HG03045 (cell line): Measurements from ENCODE around the gene NSL1.

Experiments
- ATAC-seq: cut with Tn5 transposase; IDR thresholded peaks from one replicate; pipeline ENCODE4 v1.9.1; 2021; ENCODE audit warnings: mild to moderate bottlenecking, moderate library complexity; ENCODE audit not compliant: unreplicated experiment

NSL1 gene, protein sequence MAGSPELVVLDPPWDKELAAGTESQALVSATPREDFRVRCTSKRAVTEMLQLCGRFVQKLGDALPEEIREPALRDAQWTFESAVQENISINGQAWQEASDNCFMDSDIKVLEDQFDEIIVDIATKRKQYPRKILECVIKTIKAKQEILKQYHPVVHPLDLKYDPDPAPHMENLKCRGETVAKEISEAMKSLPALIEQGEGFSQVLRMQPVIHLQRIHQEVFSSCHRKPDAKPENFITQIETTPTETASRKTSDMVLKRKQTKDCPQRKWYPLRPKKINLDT

DNA sequence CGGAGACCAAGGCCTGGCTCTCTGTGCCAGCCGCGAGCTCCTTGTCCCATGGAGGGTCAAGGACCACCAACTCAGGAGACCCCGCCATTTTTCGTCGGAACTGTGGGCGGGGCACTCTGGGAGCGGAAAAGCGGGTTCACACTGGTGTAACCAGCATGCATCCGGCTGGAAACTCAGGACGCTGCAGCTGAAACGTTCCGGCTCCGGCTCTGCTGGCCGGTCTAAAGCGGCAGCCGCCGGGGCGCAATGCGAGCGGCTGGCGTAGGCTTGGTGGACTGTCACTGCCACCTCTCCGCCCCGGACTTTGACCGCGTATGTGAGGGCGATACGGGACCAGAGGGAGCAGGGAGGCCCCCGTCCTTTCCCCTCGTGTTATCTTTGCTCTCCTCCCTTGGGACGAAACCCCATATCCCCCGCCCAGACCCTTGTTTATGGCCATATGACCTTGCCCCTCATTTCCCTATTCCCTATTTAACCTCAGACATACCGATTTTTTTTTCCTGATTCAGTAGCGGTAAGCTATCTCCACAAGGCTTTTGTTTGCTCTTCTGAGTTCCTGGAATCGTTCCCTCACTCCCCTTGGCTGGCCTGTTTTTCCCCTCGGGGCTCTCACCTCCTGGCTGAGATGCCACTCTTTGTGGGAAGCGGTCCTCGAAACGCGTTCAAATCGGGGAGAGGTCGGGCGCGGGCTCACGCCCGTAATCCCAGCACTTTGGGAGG, at the start of gene NSL1, which contains the start of gene TATDN3:
TSS of gene NSL1 (minus strand) at position 102 of the 720 bp plus-strand sequence. CDS start at position 88, 14 bp downstream.
TSS of gene TATDN3 (plus strand) at position 219 of the 720 bp plus-strand sequence. CDS start at position 247, 28 bp downstream.
- peak; percentile 77 for ATAC-seq

DNA sequence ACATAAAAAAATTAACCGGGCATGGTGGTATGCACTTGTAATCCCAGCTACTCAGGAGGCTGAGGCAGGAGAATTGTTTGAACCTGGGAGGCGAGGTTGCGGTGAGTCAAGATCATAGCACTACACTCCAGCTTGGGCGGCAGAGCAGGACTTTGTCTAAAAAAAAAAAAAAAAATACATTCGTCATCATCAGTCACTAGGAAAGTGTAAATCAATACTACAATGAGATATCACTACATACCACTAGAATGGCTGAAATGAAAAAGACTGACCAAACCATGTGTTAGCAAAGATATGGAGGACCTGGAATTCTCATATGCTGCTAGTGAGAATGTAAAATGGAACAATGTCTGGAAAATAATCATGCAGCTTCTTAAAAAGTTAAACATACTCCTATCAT, 46.6 kb upstream of the NSL1 start:
- ATAC-seq = no peak

DNA sequence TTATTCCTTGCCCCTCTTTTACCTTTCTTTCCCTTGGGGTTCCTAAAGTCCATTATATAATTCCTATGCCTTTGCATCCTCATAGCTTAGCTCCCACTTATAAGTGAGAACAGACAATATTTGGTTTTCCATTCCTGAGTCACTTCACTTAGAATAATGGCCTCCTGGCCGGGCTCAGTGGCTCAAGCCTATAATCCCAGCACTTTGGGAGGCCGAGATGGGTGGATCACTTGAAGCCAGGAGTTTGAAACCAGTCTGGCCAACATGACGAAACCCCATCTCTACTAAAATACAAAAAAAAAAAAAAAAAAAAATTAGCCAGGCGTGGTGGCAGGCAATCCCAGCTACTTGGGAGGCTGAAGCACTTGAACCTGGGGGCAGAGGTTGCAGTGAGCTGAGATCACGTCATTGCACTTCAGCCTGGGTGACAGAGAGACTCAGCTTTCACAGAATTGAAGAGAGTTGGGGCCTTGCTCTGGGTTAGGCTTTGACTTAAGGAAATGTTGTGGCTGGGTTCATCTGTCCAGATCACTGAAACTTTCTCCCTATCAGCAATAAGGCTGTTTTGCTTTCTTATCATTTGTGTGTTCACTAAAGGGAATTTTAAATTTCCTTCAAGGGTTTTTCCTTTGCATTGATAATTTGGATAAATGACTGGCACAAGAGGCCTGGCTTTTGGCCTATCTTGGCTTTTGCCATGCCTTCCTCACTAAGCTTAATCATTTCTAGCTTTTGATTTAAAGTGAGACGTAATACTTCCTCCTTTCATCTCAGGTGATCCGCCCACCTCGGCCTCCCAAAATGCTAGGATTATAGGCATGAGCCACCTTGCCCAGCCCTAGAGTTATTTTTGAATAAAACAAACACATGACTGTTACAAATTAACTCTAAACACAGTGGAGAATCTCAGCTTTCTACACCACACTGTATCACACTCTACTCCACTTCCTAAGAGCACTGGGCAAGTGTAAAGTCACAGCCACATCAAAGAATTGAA, 41.9 kb upstream of the NSL1 start:
- peak; percentile 44 for ATAC-seq

DNA sequence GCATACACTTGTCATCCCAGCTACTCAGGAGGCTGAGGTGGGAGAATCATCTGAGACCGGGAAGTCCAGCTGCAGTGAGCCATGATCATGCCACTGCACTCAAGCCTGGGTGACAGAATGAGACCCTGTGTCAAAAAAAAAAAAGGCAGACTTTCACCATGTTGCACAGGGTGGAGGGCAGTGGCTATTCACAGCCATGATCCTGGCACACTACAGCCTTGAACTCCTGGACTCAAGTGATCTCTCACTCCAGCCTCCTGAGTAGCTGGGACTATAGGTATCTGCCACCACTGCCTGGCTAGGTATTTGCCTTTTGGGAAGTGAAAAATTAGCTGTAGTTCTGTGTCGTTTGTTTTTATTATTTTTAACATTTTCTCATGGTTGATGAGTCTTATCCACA, 36.8 kb upstream of the NSL1 start:
- ATAC-seq = no peak

DNA sequence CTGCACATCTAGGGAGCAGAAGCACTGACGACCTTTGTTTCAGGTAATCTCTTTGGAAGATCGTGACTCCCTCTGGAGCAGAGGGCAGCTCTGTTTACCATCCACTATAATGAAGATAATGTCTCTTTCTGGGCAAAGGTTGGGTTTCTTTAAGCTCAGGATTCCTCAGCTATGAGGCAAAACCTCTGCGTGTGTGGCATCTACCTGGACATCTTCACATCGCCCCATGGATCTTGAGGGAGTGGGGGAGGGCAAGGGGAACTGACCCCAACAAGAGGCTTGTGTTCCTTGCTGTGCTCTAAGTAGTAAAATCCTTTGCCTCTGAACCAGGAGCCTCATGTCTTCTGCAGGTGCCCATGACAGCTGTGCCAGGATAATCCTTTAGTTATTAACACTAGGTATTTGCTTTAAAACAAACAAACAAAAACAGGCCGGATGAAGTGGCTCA, 36.3 kb upstream of the NSL1 start:
- ATAC-seq = no peak

DNA sequence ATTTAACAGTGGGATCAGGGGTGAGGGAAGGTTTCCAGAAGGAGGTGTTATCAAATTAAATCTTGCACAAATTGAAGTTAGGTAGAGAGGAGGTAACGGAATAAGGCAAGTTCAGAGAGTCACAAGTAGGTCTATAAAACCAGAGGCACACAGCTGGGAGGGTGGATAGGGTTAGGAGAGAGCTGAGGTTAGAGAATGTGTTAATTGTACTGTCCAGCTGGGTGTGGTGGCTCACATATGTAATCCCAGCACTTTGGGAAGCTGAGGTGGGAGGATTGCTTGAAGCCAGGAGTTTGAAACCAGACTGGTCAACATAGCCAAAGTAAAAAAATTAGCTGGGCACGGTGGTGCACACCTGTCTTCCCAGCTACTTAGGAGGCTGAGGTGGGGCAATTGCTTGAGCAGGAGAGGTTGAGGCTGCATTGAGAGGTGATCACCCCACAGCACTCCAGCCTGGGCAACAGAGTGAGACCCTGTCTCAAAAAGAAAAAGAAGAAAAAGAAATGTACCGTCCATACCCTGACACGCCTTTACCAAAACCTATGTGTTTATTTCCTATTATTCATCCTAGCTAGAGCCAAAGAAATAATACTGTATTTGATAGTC, 35.7 kb upstream of the NSL1 start:
- ATAC-seq = no peak

DNA sequence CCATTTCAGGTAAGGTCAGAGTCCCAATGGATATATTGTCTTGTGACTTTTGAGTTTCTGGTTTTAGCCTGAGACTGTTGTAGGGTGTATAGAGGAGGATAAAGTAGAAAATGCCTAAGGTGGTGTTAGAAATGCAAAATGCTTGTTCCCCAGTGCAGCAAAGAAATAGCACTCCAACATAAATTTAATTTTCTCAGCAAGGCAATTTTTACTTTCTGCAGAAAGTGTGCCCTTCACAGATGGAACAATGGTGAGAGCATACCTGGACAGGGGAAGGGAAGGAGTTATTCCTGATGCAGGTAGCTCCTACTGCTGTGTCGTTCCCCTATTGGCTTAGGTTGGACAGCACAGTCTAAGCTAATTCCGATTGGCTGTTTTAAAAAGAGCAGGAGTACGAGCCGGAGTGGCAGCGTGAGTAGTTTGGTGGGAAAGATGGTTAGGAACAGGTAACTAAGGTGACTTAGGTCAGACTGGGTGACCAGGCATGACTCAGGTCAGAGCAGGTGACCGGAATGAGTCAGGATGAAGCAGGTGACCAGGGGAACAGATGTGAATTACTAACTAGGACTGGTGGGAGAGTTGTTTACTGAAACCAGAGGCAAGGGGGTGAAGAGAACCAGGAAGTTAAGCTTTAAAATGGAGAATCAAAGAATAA, 34.3 kb upstream of the NSL1 start:
- ATAC-seq = no peak

DNA sequence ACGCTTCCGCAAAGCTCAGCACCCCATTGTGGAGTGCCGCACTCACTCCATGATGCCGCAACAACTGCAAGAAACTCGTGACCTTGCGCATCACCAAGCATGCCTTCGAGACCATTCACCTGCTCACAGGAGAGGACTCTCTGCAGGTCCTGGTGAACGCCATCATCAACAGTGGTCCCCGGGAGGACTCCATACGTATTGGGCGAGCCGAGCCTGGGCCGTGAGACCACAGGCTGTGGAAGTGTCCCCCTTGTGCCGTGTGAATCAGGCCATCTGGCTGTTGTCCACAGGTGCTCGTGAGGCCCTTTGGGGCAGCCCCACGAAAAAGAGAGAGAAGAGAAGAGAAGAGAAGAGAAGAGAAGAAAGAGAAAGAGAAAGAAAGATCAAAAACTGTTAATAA, 32.6 kb upstream of the NSL1 start:
- ATAC-seq = no peak

DNA sequence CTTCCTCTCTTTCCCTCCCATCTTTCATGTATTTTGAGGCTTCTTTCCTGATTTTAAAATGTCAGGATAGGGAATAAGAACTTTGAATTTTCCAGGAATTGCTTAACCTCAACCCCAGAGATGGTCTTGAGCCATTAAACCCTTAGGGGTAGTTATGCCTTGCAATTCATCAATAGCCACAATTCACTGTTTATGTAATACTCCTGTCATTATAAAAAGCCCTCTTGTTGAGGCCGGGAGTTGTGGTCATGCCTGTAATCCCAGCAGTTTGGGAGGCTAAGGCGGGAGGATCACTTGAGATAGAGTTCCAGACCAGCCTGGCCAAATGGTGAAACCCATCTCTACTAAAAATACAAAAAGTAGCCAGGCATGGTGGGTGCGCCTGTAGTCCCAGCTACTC, 31.4 kb upstream of the NSL1 start:
- ATAC-seq = no peak

DNA sequence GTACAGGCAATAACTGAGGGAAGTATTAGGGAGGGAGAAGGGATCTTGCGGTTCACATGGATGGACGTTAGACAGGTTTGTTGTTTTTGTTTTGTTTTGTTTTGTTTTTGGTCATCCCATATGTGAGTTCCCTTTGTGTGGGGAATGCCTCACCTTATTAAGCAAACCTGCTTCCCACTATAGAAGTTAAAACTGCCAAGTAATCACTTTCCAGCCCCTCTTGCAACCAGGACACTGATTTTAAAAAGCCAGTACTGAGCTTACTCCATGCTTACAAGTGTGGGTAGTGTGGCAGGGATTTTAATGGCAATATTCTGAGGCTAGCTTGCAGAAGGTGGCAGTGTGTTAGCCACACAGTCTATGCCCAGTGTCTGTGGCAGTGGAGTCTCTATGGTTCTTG, 29.4 kb upstream of the NSL1 start:
- ATAC-seq = no peak

DNA sequence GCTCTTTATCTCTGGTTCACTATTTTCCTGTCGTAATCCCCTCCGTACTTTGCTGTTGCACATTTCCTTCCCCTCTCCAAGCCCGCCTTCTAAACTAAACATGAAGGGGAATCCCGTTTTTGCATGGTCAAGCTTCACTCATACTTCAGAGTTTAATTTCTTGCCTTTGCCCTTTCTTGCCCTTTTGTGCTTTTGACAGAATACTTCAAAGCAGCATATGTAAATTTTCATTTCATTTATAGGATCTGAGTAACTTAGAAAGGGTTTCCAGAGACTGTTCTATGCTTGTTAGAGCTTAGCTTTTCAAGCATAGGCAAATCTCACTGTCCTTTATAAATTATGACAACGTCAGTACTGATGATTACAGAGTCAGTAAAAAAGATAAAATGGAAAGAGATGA, 28.1 kb upstream of the NSL1 start:
- peak; percentile 50 for ATAC-seq

DNA sequence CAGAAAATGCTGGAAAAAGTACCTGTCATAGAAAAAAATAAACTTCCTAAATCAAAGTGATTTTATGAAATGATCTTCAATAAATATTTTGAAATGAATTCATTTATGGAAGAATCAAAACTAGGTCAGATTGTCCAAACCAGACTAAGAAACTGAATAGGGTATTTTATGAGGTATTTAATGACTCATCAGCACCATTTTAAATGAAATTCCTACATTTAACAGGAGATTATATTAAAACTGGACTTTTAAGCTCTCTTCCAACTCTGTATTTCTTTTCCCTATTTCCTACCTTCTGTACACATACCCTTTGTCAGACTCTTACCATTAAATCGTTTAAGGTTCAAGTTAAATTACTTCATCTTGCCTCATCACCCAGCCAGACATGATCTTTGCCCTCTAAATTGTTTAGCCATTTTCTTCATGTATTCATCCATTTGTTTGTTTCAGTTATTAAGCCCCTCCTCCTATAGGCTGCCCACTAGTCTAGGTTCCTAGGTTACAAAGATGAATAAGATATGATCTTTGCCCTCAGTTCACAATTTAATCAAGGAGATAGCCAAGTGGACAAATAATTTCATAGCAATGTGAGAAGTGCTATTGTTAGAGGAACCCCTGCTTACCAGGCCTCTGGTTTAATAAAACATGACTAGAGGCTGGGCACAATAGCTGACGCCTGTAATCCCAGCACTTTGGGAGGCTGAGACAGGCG, 25.1 kb upstream of the NSL1 start:
- ATAC-seq = no peak

DNA sequence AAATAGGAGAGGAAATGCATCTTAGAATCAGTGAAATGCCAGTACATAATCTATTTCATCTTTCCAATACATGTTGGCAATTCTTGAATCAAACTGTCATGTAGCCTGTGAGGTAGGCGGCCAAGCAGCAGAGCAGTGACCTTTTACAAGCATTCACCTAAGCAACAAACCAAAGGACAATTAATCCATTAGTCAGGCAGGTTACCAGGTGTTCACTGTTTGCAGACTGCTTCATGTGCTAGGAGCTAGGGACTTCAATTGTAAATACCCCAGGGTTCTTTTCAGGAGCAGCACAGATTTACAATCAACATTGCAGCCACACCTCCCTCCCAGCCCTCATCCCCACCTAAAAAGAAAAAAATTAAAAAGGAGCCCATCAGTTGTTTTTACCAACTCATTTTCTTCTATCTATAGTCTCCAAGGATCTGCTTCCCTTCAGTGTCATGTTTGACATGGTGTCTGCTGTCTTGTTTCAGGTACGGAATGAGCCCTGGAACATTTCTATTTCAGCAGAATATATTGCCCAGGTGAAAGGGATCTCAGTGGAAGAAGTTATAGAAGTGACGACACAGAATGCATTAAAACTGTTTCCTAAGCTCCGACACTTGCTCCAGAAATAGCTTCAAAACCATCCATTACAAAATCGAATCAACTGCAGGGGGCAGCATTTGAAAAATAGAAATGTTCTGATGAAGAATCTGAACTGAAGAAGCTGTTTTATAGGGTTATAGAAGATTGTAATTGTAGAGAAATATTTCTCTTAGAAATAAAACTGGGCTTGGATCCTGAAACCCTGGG, 23.2 kb upstream of the NSL1 start:
- no peak for ATAC-seq

DNA sequence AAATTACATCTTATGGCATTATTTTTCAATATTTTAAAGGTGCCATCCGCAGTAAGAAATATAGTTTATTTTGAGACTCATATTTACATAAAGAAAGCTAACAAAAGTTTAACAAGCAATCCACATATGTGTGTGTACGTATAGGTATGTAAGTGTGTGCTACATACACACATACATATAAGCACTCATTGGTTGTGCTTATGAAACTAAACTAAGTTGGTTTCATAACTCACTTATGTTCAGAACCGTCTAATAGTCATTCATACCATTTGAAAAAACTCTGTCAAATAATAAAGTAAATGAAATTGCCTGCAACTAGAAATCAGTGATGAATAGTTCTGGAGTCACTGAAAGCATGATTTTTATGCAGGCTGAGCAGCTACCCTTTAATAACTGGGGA, 14.2 kb upstream of the NSL1 start:
- no peak for ATAC-seq

DNA sequence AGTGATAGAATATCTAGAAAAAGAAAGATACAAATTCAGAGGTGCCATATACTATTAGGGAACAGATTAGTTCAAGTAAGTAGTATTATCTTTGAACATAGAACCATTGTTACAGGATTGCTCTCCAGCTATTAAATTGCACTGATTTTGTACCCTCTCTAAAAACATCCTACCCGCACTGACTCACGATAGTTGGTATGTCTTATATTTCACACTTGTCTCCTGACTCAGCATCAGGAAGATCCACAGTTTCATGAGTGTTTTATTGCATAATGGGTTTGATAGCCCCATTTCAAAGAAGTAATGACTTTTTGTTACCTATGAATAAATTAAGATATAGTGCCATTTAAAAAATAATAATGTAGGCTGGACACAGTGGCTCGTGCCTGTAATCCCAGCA, 6.1 kb upstream of the NSL1 start:
- ATAC-seq = no peak

DNA sequence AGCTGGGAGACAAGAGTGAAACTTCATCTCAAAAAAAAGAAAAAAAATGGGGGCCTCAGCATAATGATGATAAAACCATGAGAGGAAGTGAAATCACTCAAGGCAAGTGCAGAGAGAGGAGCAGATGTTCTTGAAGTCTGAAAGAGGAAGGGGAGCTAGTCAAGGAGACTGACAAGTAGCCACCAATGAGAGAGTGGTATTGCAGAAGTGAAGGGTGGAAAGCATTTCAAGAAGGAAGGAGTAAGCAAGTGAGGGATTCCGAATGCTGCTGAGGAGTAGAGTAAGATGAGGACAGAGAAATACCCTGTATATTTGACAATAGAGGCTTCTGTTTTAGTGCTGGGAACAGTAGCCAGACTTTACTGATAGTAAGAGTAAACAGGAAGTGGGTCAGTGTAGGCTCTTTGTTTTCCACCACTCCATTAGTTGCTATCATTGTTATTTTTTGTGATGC, 3.0 kb upstream of the NSL1 start:
- ATAC-seq = peak; percentile 69

DNA sequence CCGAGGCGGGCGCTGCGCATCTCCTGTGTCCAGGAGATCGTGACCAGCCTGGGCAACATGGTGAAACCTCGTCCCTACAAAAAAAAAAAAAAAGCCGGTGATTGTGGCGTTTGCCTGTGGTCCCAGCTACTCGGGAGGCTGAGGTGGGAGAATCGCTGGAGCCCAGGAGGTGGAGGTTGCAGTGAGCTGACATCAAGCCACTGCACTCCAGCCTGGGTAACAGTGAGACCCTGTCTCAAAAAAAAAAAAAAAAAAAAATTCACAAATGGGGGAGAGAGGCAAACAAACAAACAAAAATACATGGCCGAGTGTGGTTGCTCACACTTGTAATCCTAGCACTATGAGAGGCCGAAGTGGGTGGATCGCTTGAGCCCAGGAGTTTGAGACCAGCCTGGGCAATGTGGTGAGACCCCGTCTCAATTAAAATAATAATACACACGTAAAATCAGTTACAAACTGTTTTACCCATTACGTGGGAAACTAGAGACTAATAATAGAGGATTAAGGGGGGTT, 875 bp upstream of the NSL1 start:
- no peak for ATAC-seq

DNA sequence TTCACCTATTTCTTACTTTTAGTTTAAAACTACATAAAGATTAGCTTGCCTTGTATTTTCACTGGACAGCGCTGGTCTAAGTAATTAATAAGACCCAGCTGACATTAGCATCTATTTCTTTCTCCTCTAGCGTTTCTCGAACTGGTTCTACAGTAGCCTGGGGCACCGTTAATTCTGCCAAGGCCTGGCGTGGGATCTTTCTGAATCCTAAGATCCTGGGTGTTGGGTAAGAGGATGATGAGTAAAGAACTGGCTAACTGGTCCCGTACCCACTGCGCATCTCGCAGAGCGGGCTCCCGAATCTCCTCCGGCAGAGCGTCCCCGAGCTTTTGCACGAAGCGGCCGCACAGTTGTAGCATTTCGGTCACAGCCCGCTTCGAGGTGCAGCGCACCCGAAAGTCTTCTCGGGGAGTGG, 309 bp downstream of the NSL1 start:
- peak; percentile 30 for ATAC-seq
